Smooth muscle cell of the umbilical artery (primary cell): Measurements from ENCODE around the gene RPA3. TPM values are rescaled to one million over a fixed set of nuclear protein-coding genes. Genes with fewer than 3 reads are reported as not detected.

Experiments used
- total RNA-seq: library from RNA; depleted of rRNA; stranded (reverse); fragments of >200 nt; gene quantifications from 2 replicates; pipeline ENCODE4 v1.2.3, GENCODE V29; 2014

The RPA3 gene
- total RNA-seq = 19.6 and 20.4 TPM in 2 replicates

GRCh38 chr7:7718492-7718891 is at the start of gene RPA3:
Gene RPA3, minus strand, starts transcription at chr7:7718607. Its CDS starts 78,189 bp downstream, at chr7:7640418.

GRCh38 chr7:7640221-7641128 is 77.9 kb downstream of the RPA3 start, which contains the start of gene UMAD1:
Gene UMAD1, plus strand, starts transcription at chr7:7640752. Its CDS starts 32,620 bp downstream, at chr7:7673372.

Other genes with a start within 250 kb of the RPA3 start
- gene COL28A1, start 182.7 kb downstream of the RPA3 start, total RNA-seq = 0.32 TPM in 1 of 2 replicates, not detected in the other
- 32.1 and 40.1 TPM in 2 replicates for gene MIOS, start 151.7 kb downstream of the RPA3 start, total RNA-seq
- 9.9 and 14.0 TPM in 2 replicates for gene UMAD1, start 77.9 kb downstream of the RPA3 start, total RNA-seq